Natural killer cell treated with Interleukin-12 subunit alpha and Interleukin-12 subunit beta and Interleukin-15 and Interleukin-18, amount 100 ng/mL, for 72 hours (primary cell): ENCODE data around the gene UBR1. TPM values are rescaled to one million over a fixed set of nuclear protein-coding genes. Genes with fewer than 3 reads are reported as not detected.
A peak's percentile ranks its signal among the peaks of the same experiment; 100 is the strongest.
"Not testable (repeated sequence)": the region's sequence is repeated elsewhere in the genome, so short reads cannot be mapped to it uniquely, and the experiment has no call there.

ENCODE experiments used
- ATAC-seq, 2 donors: fragments of 150-1000 bp; cut with Tn5 transposase in 1 of 2; sonication (Bioruptor Pico), chemical (Tn5 transposase) in 1 of 2; 2 replicates each; pipeline ENCODE4 v1.10.0; 2021
- DNase-seq: peaks from one replicate; pipeline ENCODE4 v3.0.0; 2022; ENCODE audit warnings: low spot score
- H3K27ac Mint-ChIP-seq, 2 donors: 1 replicate in 1 of 2; 2 replicates in 1 of 2; pipeline ENCODE4 v1.8.0; 2022; ENCODE audit warnings: mixed read lengths in 2 of 2, mild to moderate bottlenecking in 1 of 2, moderate library complexity in 1 of 2
- H3K27me3 Mint-ChIP-seq, 2 donors: 1 replicate in 1 of 2; 2 replicates in 1 of 2; pipeline ENCODE4 v1.8.0; 2022; ENCODE audit warnings: mixed read lengths in 2 of 2
- H3K36me3 Mint-ChIP-seq: one replicate; pipeline ENCODE4 v1.8.0; 2022; ENCODE audit warnings: mixed read lengths
- H3K4me1 Mint-ChIP-seq, 2 donors: 1 replicate in 1 of 2; 2 replicates in 1 of 2; pipeline ENCODE4 v1.8.0; 2022; ENCODE audit warnings: low read depth in 2 of 2, mixed read lengths in 2 of 2, mild to moderate bottlenecking in 1 of 2
- H3K4me3 Mint-ChIP-seq: one replicate; pipeline ENCODE4 v1.8.0; 2022; ENCODE audit warnings: mixed read lengths
- H3K9me3 Mint-ChIP-seq: 2 replicates; pipeline ENCODE4 v1.8.0; 2022; ENCODE audit warnings: mixed read lengths
- total RNA-seq, 2 donors: library from RNA; stranded (reverse); gene quantifications; one replicate each; pipeline ENCODE4 v1.2.3, GENCODE V29; 2022

UBR1 gene
- total RNA-seq, 2 donors from 2014 or later: 56.4 to 59.4 TPM

DNA sequence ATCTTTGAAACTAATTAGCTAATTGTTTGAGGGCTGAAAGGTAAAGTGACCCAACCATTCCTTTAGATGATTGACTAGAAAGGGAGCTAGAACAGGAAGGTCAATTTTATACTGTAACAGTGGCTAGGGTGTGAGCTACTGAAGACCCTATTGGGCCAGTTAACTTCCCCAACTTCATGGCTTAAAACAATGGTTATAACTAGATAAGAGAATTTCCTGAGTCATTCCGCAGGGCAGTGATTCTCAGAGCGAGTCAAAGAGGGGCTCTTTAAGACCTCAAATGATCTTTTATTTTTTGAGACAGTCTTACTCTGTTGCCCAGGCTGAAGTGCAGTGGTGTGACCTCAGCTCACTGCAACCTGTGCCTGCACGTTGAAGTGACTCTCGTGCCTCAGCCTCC lies 151.5 kb downstream of the UBR1 start:
- Mint-ChIP-seq H3K9me3 (no peaks in the 10 kb centered on the region), H3K4me1 (no peaks in the 10 kb centered on the region), H3K36me3 (peaks cover 20% of the 10 kb centered on the region), H3K27me3 (no peaks in the 10 kb centered on the region), H3K27ac (peak overlapping the region in 1 of 2 donors; percentile 33), H3K4me3 (no peak overlapping the region)
- DNase-seq (no peak), ATAC-seq (no peak)

DNA sequence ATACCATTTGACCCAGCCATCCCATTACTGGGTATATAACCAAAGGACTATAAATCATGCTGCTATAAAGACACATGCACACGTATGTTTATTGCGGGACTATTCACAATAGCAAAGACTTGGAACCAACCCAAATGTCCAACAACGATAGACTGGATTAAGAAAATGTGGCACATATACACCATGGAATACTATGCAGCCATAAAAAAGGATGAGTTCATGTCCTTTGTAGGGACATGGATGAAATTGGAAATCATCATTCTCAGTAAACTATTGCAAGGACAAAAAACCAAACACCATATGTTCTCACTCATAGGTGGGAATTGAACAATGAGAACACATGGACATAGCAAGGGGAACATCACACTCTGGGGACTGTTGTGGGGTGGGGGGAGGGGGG lies 156.9 kb downstream of the UBR1 start:
- H3K4me3 Mint-ChIP-seq, H3K9me3 Mint-ChIP-seq, DNase-seq, H3K4me1 Mint-ChIP-seq, H3K27ac Mint-ChIP-seq, H3K27me3 Mint-ChIP-seq, ATAC-seq: not testable (repeated sequence)
- peaks cover 16% of the 10 kb centered on the region for H3K36me3 Mint-ChIP-seq

DNA sequence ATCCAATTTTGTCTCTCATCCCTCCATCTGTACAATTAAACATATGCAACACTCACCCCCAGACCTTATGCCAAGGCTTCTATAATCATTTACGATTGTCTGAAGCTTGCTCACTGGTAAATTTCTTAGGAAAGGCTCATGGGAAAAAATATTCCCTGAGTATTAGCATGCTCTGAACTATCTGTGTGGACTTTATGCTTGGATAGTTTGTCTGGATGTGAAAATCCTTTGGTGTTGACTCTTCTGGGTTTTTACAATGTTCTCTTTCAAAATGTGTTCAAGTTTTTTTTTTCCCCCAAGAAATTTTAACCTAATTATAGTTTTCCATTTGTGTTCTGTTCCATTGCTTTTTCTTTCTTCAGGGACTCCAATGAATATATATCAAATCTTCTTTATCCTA lies 165.3 kb downstream of the UBR1 start:
- peaks cover 9% of the 10 kb centered on the region for H3K36me3 Mint-ChIP-seq
- DNase-seq (no peak), ATAC-seq (no peak)
- H3K27ac Mint-ChIP-seq: no peak overlapping the region
- H3K9me3 Mint-ChIP-seq: no peaks in the 10 kb centered on the region
- H3K27me3 Mint-ChIP-seq: no peaks in the 10 kb centered on the region
- H3K4me1 Mint-ChIP-seq: no peaks in the 10 kb centered on the region
- no peak overlapping the region for H3K4me3 Mint-ChIP-seq

DNA sequence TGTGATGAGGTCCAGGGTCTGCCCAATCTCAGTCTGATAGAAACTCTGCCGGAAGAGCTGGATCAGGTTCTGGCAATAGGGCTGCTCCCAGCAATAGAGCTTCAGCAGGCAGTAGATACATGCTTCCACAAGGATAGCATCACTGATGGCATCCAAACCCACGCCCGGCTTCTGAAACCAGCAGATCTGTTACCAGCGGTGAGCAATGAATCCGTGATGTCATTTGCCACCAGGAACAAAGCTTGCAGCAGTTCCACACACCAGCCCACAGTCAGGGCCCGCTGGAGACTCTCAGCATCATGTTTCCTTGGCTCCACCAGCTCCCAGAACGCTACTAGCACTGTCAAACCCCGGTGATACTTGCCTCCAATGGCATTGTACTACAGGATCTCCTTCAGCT lies 166.0 kb downstream of the UBR1 start:
- ATAC-seq (no peak), DNase-seq (no peak)
- H3K4me3 Mint-ChIP-seq: no peak overlapping the region
- no peaks in the 10 kb centered on the region for H3K27me3 Mint-ChIP-seq
- H3K36me3 Mint-ChIP-seq: peaks cover 5% of the 10 kb centered on the region
- H3K4me1 Mint-ChIP-seq: no peaks in the 10 kb centered on the region
- no peaks in the 10 kb centered on the region for H3K9me3 Mint-ChIP-seq
- H3K27ac Mint-ChIP-seq: no peak overlapping the region

DNA sequence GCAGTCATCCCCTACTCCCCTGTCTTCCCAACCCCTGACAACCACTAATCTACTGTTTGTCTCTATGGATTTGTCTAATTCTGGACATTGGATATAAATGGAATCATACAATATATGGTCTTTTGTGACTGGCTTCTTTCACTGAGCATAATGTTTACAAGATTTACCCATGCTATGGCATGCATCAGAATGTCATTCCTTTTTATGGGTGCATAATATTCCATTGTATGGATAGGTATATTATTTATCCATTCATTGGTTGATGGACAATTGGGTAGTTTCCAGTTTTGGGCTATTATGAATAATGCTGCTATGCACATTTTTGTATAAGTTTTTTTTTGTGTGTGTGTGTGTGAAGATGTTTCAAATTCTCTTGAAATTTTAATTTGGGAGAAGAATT lies 168.7 kb downstream of the UBR1 start:
- Mint-ChIP-seq H3K36me3 (no peaks in the 10 kb centered on the region), H3K27ac (no peak overlapping the region), H3K4me1 (no peaks in the 10 kb centered on the region), H3K27me3 (no peaks in the 10 kb centered on the region), H3K4me3 (no peak overlapping the region), H3K9me3 (no peaks in the 10 kb centered on the region)
- no peak for DNase-seq
- no peak for ATAC-seq

DNA sequence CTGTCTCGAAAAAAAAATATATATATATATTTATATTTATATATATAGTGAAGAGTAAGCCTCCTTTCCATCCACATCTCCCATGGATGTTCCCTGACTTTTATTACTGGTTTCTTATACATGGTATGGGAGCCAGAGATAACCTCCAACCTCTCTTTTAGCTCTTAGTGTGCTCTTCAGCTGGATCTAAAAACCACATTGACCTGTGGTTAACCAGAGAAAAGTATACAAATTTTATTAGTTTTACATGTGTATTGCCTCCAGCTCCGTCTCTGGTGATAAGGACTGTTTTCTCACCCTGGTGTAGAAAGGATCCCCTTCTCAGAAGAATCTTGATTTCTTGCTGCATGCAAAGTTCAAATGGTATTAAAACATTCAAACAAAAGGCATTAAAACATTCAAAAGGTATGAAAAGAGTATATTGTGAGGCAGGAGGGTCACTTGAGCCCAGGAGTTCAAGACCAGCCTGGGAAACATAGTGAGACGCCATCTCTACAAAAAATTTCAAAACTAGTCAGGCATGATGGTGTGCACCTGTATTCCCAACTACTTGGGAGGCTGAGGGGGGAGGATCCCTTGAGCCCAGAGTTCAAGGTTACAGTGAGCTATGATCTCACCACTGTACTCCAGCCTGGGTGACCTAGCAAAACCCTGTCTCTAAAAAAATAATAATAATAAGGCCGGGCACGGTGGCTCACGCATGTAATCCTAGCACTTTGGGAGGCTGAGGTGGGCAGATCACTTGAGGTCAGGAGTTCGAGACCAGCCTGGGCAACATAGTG lies 171.8 kb downstream of the UBR1 start:
- no peak overlapping the region for H3K4me3 Mint-ChIP-seq

DNA sequence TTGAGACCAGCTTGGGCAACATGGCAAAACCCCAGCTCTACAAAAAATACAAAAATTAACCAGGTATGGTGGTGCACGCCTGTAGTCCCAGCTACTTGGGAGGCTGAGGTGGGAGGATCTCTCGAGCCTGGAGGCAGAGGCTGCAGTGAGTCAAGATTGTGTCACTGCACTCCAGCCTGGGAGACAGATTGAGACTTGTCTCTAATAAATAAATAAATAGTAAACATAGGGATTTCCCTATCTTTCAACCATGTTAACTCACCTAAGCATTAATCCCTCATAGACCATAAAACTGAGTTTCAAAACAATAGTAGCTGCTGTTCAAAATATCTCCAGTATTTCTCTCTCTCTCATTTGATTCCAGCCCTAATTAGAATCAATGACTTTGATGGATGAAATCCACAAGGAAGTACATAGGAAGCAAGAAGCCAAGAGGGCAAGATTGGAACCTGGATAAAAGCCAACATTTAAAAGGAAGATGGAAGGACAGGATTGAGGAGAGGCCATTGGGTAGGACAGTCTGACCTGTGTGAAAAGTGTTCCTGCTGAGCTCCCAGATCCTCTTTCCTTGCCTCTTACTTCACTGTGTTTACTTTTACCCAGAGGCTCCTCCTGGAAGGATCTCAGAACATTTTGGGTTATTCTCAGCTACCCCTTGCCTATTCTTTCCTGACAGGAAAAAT lies 172.9 kb downstream of the UBR1 start:
- Mint-ChIP-seq H3K4me1 (no peaks in the 10 kb centered on the region), H3K36me3 (no peaks in the 10 kb centered on the region), H3K4me3 (no peak overlapping the region), H3K9me3 (no peaks in the 10 kb centered on the region), H3K27me3 (no peaks in the 10 kb centered on the region), H3K27ac (no peak overlapping the region)
- DNase-seq (no peak), ATAC-seq (no peak)

More for the DNA sequence above, 171.8 kb downstream of the UBR1 start:
- no peaks in the 10 kb centered on the region for H3K9me3 Mint-ChIP-seq
- no peaks in the 10 kb centered on the region for H3K27me3 Mint-ChIP-seq
- no peaks in the 10 kb centered on the region for H3K36me3 Mint-ChIP-seq
- no peaks in the 10 kb centered on the region for H3K4me1 Mint-ChIP-seq
- DNase-seq (no peak), ATAC-seq (no peak)
- no peak overlapping the region for H3K27ac Mint-ChIP-seq

DNA sequence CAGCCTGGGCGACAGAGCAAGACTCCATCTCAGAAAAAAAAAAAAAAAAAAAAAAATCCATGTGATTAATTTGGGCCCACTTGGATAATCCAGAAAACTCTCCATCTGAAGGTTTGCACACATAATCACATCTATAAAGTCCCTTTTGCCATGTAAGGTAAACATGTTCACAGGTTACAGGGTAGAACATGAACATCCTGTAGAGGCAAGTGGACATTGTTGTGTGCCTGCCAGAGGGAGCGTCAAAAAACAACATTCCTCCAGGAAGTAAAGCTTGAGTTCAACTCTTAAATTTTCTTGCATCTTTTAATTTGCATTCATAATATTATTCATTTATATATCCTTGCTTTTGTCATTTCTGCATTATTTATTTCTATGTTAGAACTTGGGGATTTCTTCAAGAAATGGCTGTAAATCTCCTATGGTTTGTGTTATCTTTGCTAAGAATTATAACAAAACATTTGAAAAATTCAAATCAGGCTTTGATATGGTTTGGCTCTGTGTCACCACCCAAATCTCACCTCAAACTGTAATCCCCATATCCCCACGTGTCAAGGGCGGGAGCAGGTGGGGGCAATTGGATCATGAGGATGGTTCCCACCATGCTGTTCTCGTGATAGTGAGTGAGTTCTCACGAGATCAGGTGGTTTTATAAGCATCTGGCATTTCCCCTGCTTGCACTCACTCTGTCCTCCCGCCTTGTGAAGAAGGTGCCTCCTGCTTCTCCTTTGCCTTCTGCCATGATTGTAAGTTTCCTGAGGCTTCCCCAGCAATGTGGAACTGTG lies 173.9 kb downstream of the UBR1 start:
- no peaks in the 10 kb centered on the region for H3K27me3 Mint-ChIP-seq
- DNase-seq (no peak), ATAC-seq (no peak)
- no peaks in the 10 kb centered on the region for H3K9me3 Mint-ChIP-seq
- H3K27ac Mint-ChIP-seq: no peak overlapping the region
- no peaks in the 10 kb centered on the region for H3K4me1 Mint-ChIP-seq
- H3K36me3 Mint-ChIP-seq: no peaks in the 10 kb centered on the region
- H3K4me3 Mint-ChIP-seq: no peak overlapping the region

DNA sequence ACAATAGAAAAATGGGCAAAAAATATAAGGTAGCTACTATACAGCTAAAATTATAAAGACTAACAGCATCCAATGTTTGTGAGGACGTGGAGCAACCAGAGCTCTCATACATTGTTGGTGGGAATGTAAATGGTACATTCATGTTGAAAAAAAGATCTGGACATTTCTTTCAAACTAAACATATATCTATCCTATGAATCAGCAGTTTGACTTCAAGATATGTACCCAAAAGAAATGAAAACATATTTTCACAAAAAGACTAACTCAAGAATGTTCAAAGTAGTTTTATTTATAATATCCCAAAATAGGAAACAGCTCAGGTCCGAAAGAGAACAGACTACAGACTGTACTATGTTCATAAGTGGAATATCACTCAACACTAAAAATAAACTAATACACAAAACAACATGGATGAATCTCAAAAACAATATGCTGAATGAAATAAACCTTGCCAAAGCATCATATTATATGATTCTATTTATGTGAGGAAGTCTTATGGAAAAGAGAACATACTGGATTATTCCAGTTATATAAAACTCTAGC lies 176.5 kb downstream of the UBR1 start:
- no peaks in the 10 kb centered on the region for H3K9me3 Mint-ChIP-seq
- DNase-seq: no peak
- H3K36me3 Mint-ChIP-seq: no peaks in the 10 kb centered on the region
- no peak for ATAC-seq
- no peaks in the 10 kb centered on the region for H3K4me1 Mint-ChIP-seq
- H3K27me3 Mint-ChIP-seq: no peaks in the 10 kb centered on the region
- H3K27ac Mint-ChIP-seq: no peak overlapping the region
- H3K4me3 Mint-ChIP-seq: no peak overlapping the region

DNA sequence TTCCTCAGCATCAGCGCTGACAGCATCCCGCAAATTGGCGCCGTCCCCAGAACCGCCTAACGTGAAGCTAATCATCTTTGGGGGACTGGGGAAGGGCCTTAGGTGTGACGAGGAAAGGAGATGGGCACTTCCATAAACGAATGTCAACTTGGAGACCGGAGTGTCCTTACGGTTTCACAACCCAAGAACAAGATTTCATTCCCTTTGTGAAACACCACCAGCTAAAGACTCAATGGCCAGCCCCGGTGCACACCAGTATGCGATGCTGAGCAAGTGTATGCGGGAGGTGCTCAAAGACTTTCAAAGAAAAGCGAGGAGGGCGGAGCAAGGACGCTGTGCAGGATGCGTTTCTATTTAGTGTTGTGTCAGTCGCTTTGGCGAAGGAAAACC lies 184.5 kb downstream of the UBR1 start:
- Mint-ChIP-seq H3K4me3 (peak overlapping the region; percentile 91), H3K27me3 (no peaks in the 10 kb centered on the region), H3K4me1 (peaks cover 21 to 28% of the 10 kb centered on the region in 2 donors), H3K27ac (peak overlapping the region; percentile 82 to 93), H3K36me3 (no peaks in the 10 kb centered on the region), H3K9me3 (no peaks in the 10 kb centered on the region)
- DNase-seq (peak; percentile 64), ATAC-seq (peak in 1 of 2 donors; percentile 43)

DNA sequence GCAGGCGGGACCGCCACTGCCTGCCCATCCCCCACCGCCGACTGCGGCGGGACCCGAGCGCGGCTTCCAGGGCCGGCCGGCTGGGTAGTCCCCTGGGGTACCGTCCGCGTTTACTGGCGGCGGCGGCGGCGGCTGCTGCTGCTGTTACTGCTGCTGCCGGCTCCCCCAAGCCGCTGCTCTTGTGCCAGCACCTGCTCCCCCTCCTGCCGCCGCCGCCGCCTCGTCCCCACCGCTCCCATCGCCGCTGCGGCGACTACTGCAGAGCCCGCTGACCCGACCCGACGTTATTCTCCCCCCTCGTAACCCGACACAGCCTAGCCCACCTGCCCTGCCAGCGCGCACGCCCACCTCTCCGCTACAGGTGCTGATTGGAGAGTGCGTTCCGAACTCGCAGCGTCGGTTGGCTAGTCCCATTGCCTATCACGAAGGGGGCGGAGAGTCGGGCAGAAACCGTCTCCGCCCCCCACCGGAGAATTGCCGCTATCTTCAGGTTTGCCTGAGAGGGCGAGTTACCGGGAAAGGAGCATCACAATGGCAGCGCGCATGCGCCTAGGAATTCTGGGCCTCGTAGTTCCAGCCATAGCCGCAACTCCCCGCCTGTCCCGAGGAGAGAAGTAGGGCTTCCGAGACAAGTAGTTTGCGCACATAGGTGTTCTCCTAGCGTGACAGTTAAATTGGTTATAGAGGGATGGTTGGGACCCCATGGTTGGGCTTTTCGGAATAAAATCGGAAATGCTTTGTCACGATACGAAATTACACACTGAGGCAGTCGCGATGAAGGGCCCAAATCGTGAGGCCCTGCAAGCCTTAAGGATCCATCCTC lies 185.1 kb downstream of the UBR1 start, which contains the start of gene TTBK2:
Gene TTBK2 (minus strand): TSS at position 260 of the 823 bp plus-strand sequence. CDS start 42,161 bp downstream, outside the sequence.
- no peaks in the 10 kb centered on the region for H3K27me3 Mint-ChIP-seq
- H3K27ac Mint-ChIP-seq: peak within 1 kb of the TSS; percentile 82 to 93
- ATAC-seq (peak; percentile 98), DNase-seq (peak; percentile 98)
- H3K9me3 Mint-ChIP-seq: no peaks in the 10 kb centered on the region
- no peaks in the 10 kb centered on the region for H3K36me3 Mint-ChIP-seq
- peaks cover 22 to 28% of the 10 kb centered on the region in 2 donors for H3K4me1 Mint-ChIP-seq
- H3K4me3 Mint-ChIP-seq: peak within 1 kb of the TSS; percentile 91

DNA sequence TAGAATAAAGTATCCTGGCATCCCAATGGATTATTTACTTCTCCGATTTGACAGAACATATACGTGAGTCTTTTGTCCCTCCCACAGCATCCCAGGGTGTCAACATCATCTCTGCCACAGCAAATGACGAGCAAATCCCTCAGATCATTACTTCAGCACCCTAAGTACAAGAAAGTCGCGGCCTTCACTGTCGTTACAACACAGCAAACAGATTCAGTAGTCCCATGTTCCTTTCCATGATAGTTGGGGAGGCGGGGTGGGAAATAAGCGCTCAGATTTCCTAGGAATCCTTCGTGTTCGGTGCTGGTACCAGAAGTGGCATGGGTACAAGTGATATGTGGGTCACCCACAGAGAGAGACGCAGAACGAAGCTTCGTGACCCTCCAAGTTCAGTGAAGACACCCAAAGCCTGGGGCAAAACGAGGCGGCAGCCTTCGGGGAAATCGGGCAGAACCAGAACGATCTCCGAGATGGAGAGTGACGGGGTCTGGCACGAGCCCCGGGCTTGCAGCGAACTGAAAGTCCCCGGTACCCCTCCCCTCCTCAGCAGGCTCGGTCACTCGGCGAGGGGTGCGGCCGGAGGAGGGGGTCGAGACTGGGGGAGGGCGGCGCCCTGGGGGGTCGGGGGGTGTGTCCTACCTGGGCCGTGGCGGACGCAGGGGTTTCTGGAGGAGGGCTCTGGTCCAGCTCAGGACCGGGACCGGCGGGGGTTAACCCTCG lies 185.9 kb downstream of the UBR1 start:
- DNase-seq: peak; percentile 59
- no peaks in the 10 kb centered on the region for H3K9me3 Mint-ChIP-seq

More for the DNA sequence above, 185.9 kb downstream of the UBR1 start:
- peaks cover 26 to 35% of the 10 kb centered on the region in 2 donors for H3K4me1 Mint-ChIP-seq
- H3K27ac Mint-ChIP-seq: peak overlapping the region; percentile 82 to 93
- H3K36me3 Mint-ChIP-seq: no peaks in the 10 kb centered on the region
- H3K4me3 Mint-ChIP-seq: peak overlapping the region; percentile 91
- no peaks in the 10 kb centered on the region for H3K27me3 Mint-ChIP-seq
- peak; percentile 50 to 51 for ATAC-seq
